SK-N-SH (cell line): ENCODE data around the gene DUSP28. TPM values are rescaled to one million over a fixed set of nuclear protein-coding genes. Genes with fewer than 3 reads are reported as not detected.

Experiments
- CTCF ChIA-PET: fragments of 300-600, 350-600 bp; formaldehyde crosslinking; extraction: SDS; loops from one replicate; lab custom pipeline; 2021; lab: Yijun Ruan, JAX
- POLR2A ChIA-PET: fragments of 350-600 bp; sonication (Branson Sonifier 250); formaldehyde crosslinking; extraction: SDS; loops from one replicate; lab custom pipeline; 2020; ENCODE audit warnings: antibody characterized with exemption, inconsistent platforms; lab: Yijun Ruan, JAX
- DNase-seq: peaks from one replicate; pipeline ENCODE4 v3.0.0; 2012
- H2AFZ ChIP-seq: fragments of 200-600 bp; sonication (generic); 2 replicates; pipeline ENCODE4 v1.8.1; 2016; ENCODE audit warnings: antibody characterized with exemption, mild to moderate bottlenecking, low read depth
- H3F3A ChIP-seq: fragments of 200-600 bp; sonication (generic); replicated peaks from 2 replicates; pipeline ENCODE3; 2016; ENCODE audit warnings: antibody characterized with exemption, mild to moderate bottlenecking; ENCODE audit not compliant: insufficient read depth
- H3K27ac ChIP-seq, 2 experiments: fragments of 200-500 bp in 1 of 2; fragments of 200-600 bp in 1 of 2; sonication (Bioruptor generic) in 1 of 2; sonication (generic), shearing (Covaris generic) in 1 of 2; 2 replicates each; pipeline versions ENCODE4 v1.5.1 to v1.6.1; 2014 to 2016; ENCODE audit warnings: low read depth in 2 of 2, inconsistent platforms in 1 of 2, low read length in 1 of 2, mild to moderate bottlenecking in 1 of 2, mixed read lengths in 1 of 2
- H3K27me3 ChIP-seq: fragments of 200-600 bp; sonication (generic), shearing (Covaris generic); 2 replicates; pipeline ENCODE4 v1.6.1; 2016; ENCODE audit warnings: mixed run types; ENCODE audit not compliant: insufficient read depth
- H3K36me3 ChIP-seq, 2 experiments: fragments of 200-500 bp in 1 of 2; fragments of 200-600 bp in 1 of 2; sonication (Bioruptor generic) in 1 of 2; sonication (generic) in 1 of 2; replicated peaks in 1 of 2; 2 replicates each; pipeline versions ENCODE3 to v1.5.1; 2014 to 2016; ENCODE audit warnings: low read length in 1 of 2, mild to moderate bottlenecking in 1 of 2; ENCODE audit not compliant: insufficient read depth in 2 of 2, control insufficient read depth in 1 of 2
- H3K4me1 ChIP-seq, 2 experiments: fragments of 200-500 bp in 1 of 2; fragments of 200-600 bp in 1 of 2; sonication (Bioruptor generic) in 1 of 2; sonication (generic), shearing (Covaris generic) in 1 of 2; 2 replicates each; pipeline versions ENCODE4 v1.5.1 to v1.6.1; 2014 to 2016; ENCODE audit warnings: low read depth in 1 of 2, low read length in 1 of 2, mixed run types in 1 of 2; ENCODE audit not compliant: insufficient read depth in 2 of 2, control insufficient read depth in 1 of 2
- H3K4me2 ChIP-seq: fragments of 200-600 bp; sonication (generic), shearing (Covaris generic); 2 replicates; pipeline ENCODE4 v1.6.1; 2017; ENCODE audit warnings: mixed run types
- H3K4me3 ChIP-seq, 2 experiments: fragments of 200-500 bp in 1 of 2; fragments of 200-600 bp in 1 of 2; sonication (Bioruptor generic) in 1 of 2; sonication (generic), shearing (Covaris generic) in 1 of 2; 2 replicates each; pipeline versions ENCODE4 v1.5.1 to v1.8.1; 2014 to 2016; ENCODE audit warnings: low read depth in 2 of 2, inconsistent platforms in 1 of 2, low read length in 1 of 2, mild to moderate bottlenecking in 1 of 2, mixed read lengths in 1 of 2, moderate library complexity in 1 of 2
- H3K79me2 ChIP-seq: fragments of 200-600 bp; sonication (generic); 2 replicates; pipeline ENCODE4 v1.8.1; 2017; ENCODE audit warnings: mild to moderate bottlenecking; ENCODE audit not compliant: insufficient read depth
- H3K9ac ChIP-seq: fragments of 200-600 bp; sonication (generic); 2 replicates; pipeline ENCODE4 v1.6.1; 2017; ENCODE audit warnings: mixed run types
- H3K9me2 ChIP-seq: fragments of 200-600 bp; sonication (generic); 2 replicates; pipeline ENCODE4 v1.6.1; 2017; ENCODE audit warnings: mixed run types
- H3K9me3 ChIP-seq: fragments of 200-600 bp; sonication (generic); 2 replicates; pipeline ENCODE4 v1.6.1; 2017; ENCODE audit warnings: mixed run types, mild to moderate bottlenecking, moderate library complexity
- H4K20me1 ChIP-seq: fragments of 200-600 bp; sonication (generic); 2 replicates; pipeline ENCODE4 v1.6.1; 2017; ENCODE audit warnings: mild to moderate bottlenecking, mixed run types; ENCODE audit not compliant: insufficient read depth
- ELF1 ChIP-seq: IDR thresholded peaks from 2 replicates; pipeline ENCODE4 v1.4.0; 2012
- EZH2phosphoT487 ChIP-seq: fragments of 200-600 bp; sonication (generic); IDR thresholded peaks from 2 replicates; pipeline ENCODE4 v1.6.1; 2017; ENCODE audit warnings: low read depth, mixed run types, mild to moderate bottlenecking, antibody characterized with exemption, moderate library complexity, borderline replicate concordance
- FOXJ3 ChIP-seq: sonication (generic); formaldehyde crosslinking; IDR thresholded peaks from 2 replicates; pipeline ENCODE4 v1.5.1; 2020; ENCODE audit warnings: mild to moderate bottlenecking, missing genetic modification reagents
- GABPA ChIP-seq: IDR thresholded peaks from 2 replicates; pipeline ENCODE4 v1.4.0; 2012; ENCODE audit warnings: low read depth, mild to moderate bottlenecking
- MEF2A ChIP-seq: IDR thresholded peaks from 2 replicates; pipeline ENCODE4 v1.4.0; 2012; ENCODE audit warnings: low read depth, borderline replicate concordance
- POLR2AphosphoS5 ChIP-seq: IDR thresholded peaks from 2 replicates; pipeline ENCODE4 v1.6.1; 2012; ENCODE audit warnings: low read depth, low read length
- RCOR1 ChIP-seq: fragments of 150-350 bp; IDR thresholded peaks from 2 replicates; pipeline ENCODE4 v1.6.1; 2017; ENCODE audit warnings: antibody characterized with exemption, low read length
- RXRA ChIP-seq: IDR thresholded peaks from 2 replicates; pipeline ENCODE4 v1.4.0; 2012; ENCODE audit warnings: low read depth, mild to moderate bottlenecking, borderline replicate concordance
- SIN3A ChIP-seq: IDR thresholded peaks from 2 replicates; pipeline ENCODE4 v1.6.1; 2012; ENCODE audit warnings: low read depth, mild to moderate bottlenecking, low read length, moderate library complexity, borderline replicate concordance
- SMC3 ChIP-seq: IDR thresholded peaks from 2 replicates; pipeline ENCODE4 v1.6.1; 2012; ENCODE audit warnings: low read depth, low read length, improper control_type of control experiment
- TAF1 ChIP-seq: IDR thresholded peaks from 2 replicates; pipeline ENCODE4 v1.6.1; 2012; ENCODE audit warnings: low read depth, mild to moderate bottlenecking, low read length, moderate library complexity, borderline replicate concordance
- YY1 ChIP-seq: IDR thresholded peaks from 2 replicates; pipeline ENCODE4 v1.4.0; 2012; ENCODE audit warnings: low read depth, mild to moderate bottlenecking
- WGBS: methylation state at CpG from one replicate; pipeline ENCODE4 v1.1.6; 2017; ENCODE audit warnings: low lambda C conversion rate; 5-methylcytosine and 5-hydroxymethylcytosine counted together
- polyA plus RNA-seq, 3 experiments: library from polyadenylated mRNA; depleted of rRNA; stranded (reverse); fragments of >200 nt; gene quantifications; 2 replicates each; pipeline ENCODE4 v1.2.3, GENCODE V29; 2012
- TF ChIP-seq, protein P1 (sequence below): IDR thresholded peaks from 2 replicates; pipeline ENCODE4; 2012
- TF ChIP-seq, protein P2 (sequence below): IDR thresholded peaks from 2 replicates; pipeline ENCODE4 v1.4.0; 2012; ENCODE audit warnings: low read depth
- TF ChIP-seq, protein P3 (sequence below): IDR thresholded peaks from 2 replicates; pipeline ENCODE4 v1.4.0; 2012; ENCODE audit warnings: low read depth, borderline replicate concordance
- TF ChIP-seq, protein P4 (sequence below): fragments of 150-350 bp; IDR thresholded peaks from 2 replicates; pipeline ENCODE4 v1.6.1; 2017; ENCODE audit warnings: antibody characterized with exemption, low read length, low read depth, borderline replicate concordance

The DUSP28 gene
- polyA plus RNA-seq, 1 of the 3 experiments (the other 2 are of a cell fraction) = 4.1 TPM

DNA sequence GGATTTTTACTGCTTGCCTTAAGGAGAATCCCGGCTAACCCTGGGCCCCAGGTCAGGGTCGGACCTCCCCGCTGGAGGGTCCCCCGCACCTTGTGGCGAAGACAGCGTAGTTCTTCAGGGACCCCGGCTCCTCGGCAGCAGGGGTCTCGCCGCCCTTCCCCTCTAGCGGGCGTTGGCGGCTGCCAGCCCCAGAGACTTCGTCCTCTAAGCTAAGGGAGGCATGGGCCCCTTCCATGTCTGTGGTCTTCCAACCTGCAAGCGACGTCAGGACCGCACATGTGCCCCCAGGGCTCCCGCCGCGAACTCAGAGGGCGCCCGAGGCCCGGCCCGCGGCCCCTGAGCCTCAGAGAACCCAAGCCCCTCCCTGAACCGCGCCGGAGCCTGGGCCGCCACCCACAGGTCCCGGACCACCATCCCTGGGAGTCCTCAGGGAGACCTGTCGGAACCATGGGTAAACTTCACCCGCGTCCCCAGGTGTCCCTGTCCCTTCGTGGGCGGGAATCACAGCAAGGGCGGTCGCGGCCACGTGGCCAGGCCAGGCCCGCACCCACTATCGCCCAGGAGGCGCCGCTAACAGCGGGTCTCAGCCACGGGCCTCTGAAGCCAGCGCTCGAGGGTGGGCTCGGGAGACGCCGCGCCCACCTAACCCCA, 2.9 kb upstream of the DUSP28 start:
- ChIA-PET CTCF (interaction anchor here (1.4 to 2.0 kb wide), 3 partner anchors 31 to 70 kb away, joined by 3 to 5 read pairs (median 4); no protein-coding TSS in a partner anchor), POLR2A (interaction anchor here (1.0 kb wide), 1 partner anchor 9 kb away, joined by 3 read pairs; no protein-coding TSS in a partner anchor)
- Histone ChIP-seq H3K4me3 (peak overlapping the region; percentile 38 to 51), H3F3A (peaks cover 15% of the 10 kb centered on the region), H3K4me2 (peak overlapping the region; percentile 74), H3K4me1 (peaks cover 16 to 29% of the 10 kb centered on the region in 2 experiments), H3K9me2 (no peaks in the 10 kb centered on the region), H3K9ac (0 out of 2 replicates have a peak overlapping the region, but pooled peaks have one; percentile 25), H2AFZ (no peak overlapping the region), H3K9me3 (no peaks in the 10 kb centered on the region), H3K27me3 (no peaks in the 10 kb centered on the region), H3K36me3 (peaks cover 6 to 10% of the 10 kb centered on the region in 2 experiments), H3K27ac (no peak overlapping the region), H4K20me1 (peaks cover 13% of the 10 kb centered on the region; the same call in 1 of the 2 replicates), H3K79me2 (peaks cover 56% of the 10 kb centered on the region; the same call in 1 of the 2 replicates)
- TF ChIP-seq, protein P1, sequence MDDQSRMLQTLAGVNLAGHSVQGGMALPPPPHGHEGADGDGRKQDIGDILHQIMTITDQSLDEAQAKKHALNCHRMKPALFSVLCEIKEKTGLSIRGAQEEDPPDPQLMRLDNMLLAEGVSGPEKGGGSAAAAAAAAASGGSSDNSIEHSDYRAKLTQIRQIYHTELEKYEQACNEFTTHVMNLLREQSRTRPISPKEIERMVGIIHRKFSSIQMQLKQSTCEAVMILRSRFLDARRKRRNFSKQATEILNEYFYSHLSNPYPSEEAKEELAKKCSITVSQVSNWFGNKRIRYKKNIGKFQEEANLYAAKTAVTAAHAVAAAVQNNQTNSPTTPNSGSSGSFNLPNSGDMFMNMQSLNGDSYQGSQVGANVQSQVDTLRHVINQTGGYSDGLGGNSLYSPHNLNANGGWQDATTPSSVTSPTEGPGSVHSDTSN = no peak
- TF ChIP-seq FOXJ3 (CRISPR knock-in tag) = no peak
- TF ChIP-seq, protein P2, sequence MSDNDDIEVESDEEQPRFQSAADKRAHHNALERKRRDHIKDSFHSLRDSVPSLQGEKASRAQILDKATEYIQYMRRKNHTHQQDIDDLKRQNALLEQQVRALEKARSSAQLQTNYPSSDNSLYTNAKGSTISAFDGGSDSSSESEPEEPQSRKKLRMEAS = peak; percentile 49; the same call in 1 of the 2 replicates
- TF ChIP-seq MEF2A = no peak
- TF ChIP-seq RXRA = no peak
- TF ChIP-seq YY1 = no peak
- TF ChIP-seq SMC3 = no peak
- no peak for TF ChIP-seq GABPA
- no peak for TF ChIP-seq EZH2phosphoT487
- TF ChIP-seq, protein P3, sequence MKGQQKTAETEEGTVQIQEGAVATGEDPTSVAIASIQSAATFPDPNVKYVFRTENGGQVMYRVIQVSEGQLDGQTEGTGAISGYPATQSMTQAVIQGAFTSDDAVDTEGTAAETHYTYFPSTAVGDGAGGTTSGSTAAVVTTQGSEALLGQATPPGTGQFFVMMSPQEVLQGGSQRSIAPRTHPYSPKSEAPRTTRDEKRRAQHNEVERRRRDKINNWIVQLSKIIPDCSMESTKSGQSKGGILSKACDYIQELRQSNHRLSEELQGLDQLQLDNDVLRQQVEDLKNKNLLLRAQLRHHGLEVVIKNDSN = peak; percentile 35; the same call in 1 of the 2 replicates
- no peak for TF ChIP-seq TAF1
- TF ChIP-seq, protein P4, sequence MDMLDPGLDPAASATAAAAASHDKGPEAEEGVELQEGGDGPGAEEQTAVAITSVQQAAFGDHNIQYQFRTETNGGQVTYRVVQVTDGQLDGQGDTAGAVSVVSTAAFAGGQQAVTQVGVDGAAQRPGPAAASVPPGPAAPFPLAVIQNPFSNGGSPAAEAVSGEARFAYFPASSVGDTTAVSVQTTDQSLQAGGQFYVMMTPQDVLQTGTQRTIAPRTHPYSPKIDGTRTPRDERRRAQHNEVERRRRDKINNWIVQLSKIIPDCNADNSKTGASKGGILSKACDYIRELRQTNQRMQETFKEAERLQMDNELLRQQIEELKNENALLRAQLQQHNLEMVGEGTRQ = no peak
- TF ChIP-seq SIN3A = no peak
- no peak for TF ChIP-seq RCOR1
- no peak for TF ChIP-seq POLR2AphosphoS5
- no peak for TF ChIP-seq ELF1
- no peak for DNase-seq
- 65% methylated on average over 16 of the region's 51 CpGs for WGBS
